GM19099 (cell line): Measurements from ENCODE around the gene STAB2.

ENCODE experiments used
- POLR2A ChIP-seq: IDR thresholded peaks from 3 replicates; pipeline ENCODE4 v1.6.1; 2011; ENCODE audit warnings: low read depth; ENCODE audit not compliant: insufficient read length; ENCODE audit errors: extremely low read depth

Gene STAB2

GRCh38 chr12:103632554-103633216 lies 45.6 kb downstream of the STAB2 start:
- TF ChIP-seq POLR2A: no peak

DNA sequence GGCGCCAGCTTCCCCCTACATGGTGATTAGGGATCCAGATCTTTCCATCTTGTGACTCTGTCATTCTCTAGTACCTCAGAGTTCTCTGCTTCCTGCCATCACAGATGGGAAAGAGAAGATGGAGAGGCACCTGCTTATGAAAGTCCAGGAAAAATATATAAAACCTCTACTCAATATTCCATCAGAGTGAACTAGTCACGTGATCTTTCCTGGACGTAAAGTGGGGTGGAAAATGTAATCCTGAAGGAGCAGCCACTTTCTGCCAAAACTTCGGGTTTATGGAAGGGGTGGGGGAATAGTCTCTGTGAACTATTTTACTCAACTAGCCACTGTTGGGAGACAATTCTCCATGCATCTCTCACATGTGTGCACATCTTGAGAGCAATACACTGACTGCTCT lies 47.7 kb downstream of the STAB2 start:
- no peak for TF ChIP-seq POLR2A

- no peak for TF ChIP-seq POLR2A
Measured at GRCh38 chr12:103635419-103635818, 48.3 kb downstream of the STAB2 start.

- no peak for TF ChIP-seq POLR2A
Measured at GRCh38 chr12:103637021-103637420, 49.9 kb downstream of the STAB2 start.

GRCh38 chr12:103637429-103637828 lies 50.4 kb downstream of the STAB2 start:
- no peak for TF ChIP-seq POLR2A

DNA sequence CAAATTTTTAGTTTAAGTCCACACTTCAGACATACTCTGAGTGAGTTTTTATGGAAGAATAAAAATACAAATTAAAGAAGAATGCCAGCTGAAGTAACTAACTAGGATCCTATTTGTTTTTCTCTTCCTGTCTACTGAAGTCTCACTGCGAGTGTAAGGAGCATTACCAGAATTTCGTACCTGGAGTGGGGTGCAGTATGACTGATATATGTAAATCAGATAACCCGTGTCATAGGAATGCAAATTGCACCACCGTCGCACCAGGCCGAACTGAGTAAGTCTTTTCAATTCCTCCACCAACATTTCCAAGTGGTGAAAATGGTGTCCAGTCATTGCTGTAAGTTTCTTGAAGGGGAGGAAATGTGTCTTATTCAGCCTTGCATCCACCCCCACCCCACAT lies 52.9 kb downstream of the STAB2 start:
- no peak for TF ChIP-seq POLR2A

DNA sequence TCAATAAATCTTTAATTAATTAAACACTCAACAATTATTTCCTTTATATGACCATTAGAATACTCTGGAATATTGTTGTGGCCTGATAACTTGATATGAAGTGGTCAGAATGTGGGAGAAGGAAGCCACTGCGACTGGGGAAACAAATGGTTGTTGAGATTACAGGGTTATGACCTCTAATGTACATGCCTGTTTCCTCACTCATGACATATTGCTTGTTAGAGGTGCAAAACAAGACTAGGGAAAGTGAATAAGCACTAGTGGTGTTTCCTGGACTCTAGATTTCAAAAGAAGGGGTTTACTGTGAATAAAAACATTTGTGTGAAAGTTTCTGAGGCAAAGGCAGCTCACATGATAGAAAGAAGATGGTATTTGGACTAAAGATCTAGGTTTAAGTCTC lies 53.3 kb downstream of the STAB2 start:
- no peak for TF ChIP-seq POLR2A

DNA sequence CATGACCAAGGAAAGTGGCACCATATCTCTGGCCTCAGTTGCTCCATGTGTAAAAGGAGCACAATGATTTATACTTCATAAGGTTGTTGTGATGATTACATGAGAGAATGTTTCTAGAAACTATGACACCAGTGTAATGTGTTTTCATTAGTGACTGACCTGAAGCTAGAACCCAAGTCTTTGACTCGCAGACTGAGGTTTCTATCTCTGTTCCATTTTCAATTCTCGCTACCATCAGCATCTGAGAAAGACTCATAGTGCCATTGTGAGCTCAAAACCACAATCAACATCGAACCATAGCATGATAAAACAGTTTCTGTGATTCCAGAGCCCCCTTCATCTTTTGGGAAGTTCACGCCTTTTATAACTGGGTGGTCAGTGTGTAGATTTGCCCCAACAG lies 53.8 kb downstream of the STAB2 start:
- no peak for TF ChIP-seq POLR2A

- no peak for TF ChIP-seq POLR2A
Measured at GRCh38 chr12:103642240-103642864, 55.3 kb downstream of the STAB2 start.

- no peak for TF ChIP-seq POLR2A
Measured at GRCh38 chr12:103645202-103645601, 58.1 kb downstream of the STAB2 start.

DNA sequence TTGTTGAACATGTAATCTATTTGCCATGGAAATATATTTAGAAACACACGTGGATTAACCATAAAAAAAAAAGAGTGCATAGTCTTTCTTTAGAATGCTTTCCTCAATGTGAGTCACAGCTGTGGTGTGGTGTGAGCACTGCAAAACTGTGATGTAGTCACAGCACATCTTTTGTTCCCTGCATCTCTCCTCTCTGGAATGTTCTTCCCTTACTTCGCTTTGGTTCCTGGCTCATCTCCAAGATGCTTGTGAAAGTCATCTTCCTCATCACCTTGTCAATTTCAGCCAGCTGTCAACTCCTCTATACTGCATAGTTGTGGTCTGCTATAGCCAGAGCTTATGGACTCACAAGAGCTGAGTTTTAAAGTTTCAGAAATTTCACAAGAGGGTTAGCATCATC lies 60.2 kb downstream of the STAB2 start:
- TF ChIP-seq POLR2A: no peak

DNA sequence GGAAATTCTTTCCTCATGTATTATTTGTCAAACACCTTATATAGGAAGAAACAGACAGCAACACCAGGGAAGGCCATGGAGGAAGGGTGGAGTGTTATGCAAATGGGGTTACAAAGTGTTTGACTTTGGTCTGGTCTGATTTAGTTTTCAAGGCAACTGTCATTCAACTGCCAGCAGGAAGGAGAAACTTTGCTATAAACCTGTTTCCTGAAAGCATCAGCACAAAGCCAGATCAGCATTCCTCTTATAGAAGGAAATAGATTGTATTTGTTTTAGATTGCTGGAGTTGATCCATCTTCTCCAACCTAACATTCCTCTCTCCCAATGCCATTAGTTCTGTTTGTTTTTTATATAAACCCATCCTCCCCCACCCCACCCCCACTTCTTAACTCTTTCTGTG lies 65.7 kb downstream of the STAB2 start:
- no peak for TF ChIP-seq POLR2A

DNA sequence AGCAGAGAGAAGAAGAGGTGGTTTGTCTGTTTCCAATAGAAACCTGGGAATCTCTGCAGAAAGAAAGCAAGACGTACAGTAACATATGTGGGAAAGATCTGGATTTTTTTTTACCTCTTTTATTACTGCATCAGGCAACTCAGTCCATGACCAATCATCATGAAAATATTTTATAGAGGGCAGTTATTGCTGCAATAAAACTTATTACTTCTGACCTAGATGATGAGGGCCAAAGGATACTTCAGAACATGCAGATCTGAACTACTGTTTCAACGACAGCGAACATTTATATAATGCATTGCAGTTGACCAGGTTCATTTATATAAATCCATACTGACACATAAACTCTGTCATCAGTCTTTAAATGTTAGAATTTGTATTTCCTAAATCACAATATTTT lies 67.7 kb downstream of the STAB2 start:
- no peak for TF ChIP-seq POLR2A

DNA sequence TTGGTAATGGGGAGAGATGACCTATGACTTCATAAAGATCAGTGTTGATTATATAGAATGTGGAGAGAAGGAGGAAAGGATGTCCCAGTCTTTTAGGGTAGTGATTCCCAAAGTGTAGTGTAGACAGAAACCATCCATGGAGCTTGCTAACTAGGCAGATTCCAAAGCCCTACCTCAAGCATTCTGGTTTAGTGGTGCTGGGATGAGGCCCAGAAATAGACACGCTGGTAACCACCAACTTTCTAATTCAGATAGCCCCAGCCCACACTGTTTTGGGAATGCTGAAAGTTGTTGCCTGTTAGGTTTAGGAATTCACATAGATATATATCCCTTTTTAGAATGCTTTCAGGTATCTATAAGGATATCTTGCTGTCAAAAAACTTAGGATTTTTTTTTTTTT lies 69.2 kb downstream of the STAB2 start:
- no peak for TF ChIP-seq POLR2A

DNA sequence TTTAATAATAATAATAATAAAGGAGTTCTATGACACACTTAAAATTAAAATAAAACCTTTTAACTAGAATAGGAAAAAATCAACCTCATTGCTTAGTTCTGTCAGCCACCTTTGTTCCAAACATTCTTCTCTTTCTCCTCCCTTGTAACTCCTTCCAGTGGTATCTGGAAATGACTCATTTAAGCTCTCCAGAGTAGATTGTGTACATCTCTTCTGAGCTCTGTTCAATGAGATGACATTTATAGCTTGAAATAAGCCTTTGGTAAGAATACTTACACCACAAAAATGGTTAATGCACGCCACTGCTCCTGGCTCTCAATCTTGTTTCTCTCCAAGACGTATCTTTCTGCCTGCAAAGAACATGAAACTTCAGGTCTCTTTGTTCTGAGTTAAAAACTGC lies 70.3 kb downstream of the STAB2 start:
- TF ChIP-seq POLR2A: no peak

DNA sequence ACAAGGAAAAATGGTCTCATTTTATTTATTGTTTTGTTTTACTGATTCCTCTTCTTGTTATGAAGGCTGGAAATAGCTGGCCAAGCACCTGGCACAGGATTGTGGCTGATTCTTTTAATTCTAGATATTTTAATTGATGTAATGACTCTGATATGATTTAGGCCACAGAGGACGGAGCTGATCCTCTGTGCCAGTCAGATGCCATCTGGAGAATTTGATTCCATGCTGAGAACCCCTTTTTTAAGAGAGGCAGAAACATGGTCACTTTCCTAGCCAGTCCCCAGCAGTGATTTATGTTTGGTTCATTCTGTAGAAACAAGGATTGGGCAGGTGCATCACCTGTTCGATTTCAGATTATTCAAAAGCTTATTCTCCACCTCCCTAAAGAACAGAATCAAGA lies 77.6 kb downstream of the STAB2 start:
- no peak for TF ChIP-seq POLR2A

DNA sequence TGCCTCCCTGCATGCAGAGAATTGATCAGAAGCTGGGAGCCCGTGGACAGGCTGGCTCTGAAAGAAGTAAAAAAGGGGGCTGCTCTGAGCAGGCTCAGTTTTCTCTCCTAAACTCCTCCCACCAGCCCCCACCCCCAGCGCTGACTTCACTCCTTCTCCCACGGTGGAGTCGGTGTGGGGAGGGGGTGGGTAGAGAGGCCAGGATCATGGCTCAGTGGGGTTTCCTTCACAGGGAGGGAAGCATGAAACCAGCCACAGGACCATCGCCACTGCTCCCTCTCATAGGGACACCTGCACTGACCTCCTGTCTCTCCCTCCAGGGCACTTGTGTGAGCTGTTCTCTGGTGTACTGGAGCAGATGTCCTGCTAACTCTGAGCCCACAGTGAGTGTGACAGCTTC lies 78.9 kb downstream of the STAB2 start:
- TF ChIP-seq POLR2A: no peak
